ENCODE measurements around the gene PRAMEF20.
"Not testable (repeated sequence)": the region's sequence is repeated elsewhere in the genome, so short reads cannot be mapped to it uniquely, and the experiment has no call there.

- TF ChIP-seq POLR2AphosphoS5, EP300, CTCF, POLR2A (IDR thresholded peaks at IDR 0.05): not testable (repeated sequence)
These were observed 14.9 kb upstream of the PRAMEF20 start for GRCh38 chr1:13395311-13395710.

Data from gastroesophageal sphincter (tissue), 3 donors.